ENCODE measurements around the gene CEP162.
"Not testable (repeated sequence)": the region's sequence is repeated elsewhere in the genome, so short reads cannot be mapped to it uniquely, and the experiment has no call there.

DNA sequence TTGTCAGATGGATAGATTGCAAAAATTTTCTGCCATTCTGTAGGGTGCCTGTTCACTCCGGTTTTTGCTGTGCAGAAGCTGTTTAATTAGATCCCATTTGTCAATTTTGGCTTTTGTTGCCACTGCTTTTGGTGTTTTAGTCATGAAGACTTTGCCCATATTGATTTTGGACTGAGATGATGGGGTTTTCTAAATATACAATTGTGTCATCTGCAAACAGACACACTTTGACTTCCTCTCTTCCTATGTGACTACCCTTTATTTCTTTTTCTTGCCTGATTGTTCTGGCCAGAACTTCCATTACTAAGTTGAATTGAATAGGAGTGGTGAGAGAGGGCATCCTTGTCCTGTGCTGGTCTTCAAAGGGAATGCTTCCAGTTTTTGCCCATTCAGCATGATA, 97.9 kb downstream of the CEP162 start:
- not testable (repeated sequence) for TF ChIP-seq POLR2A (IDR thresholded peaks at IDR 0.05; ENCODE audit: low read depth, low read length)
- TF ChIP-seq, protein P1, sequence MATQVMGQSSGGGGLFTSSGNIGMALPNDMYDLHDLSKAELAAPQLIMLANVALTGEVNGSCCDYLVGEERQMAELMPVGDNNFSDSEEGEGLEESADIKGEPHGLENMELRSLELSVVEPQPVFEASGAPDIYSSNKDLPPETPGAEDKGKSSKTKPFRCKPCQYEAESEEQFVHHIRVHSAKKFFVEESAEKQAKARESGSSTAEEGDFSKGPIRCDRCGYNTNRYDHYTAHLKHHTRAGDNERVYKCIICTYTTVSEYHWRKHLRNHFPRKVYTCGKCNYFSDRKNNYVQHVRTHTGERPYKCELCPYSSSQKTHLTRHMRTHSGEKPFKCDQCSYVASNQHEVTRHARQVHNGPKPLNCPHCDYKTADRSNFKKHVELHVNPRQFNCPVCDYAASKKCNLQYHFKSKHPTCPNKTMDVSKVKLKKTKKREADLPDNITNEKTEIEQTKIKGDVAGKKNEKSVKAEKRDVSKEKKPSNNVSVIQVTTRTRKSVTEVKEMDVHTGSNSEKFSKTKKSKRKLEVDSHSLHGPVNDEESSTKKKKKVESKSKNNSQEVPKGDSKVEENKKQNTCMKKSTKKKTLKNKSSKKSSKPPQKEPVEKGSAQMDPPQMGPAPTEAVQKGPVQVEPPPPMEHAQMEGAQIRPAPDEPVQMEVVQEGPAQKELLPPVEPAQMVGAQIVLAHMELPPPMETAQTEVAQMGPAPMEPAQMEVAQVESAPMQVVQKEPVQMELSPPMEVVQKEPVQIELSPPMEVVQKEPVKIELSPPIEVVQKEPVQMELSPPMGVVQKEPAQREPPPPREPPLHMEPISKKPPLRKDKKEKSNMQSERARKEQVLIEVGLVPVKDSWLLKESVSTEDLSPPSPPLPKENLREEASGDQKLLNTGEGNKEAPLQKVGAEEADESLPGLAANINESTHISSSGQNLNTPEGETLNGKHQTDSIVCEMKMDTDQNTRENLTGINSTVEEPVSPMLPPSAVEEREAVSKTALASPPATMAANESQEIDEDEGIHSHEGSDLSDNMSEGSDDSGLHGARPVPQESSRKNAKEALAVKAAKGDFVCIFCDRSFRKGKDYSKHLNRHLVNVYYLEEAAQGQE (IDR thresholded peaks at IDR 0.05; ENCODE audit: low read depth, low read length), result not testable (repeated sequence)
